Stimulated activated naive B cell treated with anti-CD40 and anti-IgM and Interleukin-4, amounts not matched to agents 10 μg/mL and 1 μg/mL and 100 μg/mL, for 72 hours (primary cell): ENCODE data around the gene KAT8.

Experiments
- ATAC-seq, 2 donors: fragments of 150-1000 bp; cut with Tn5 transposase; replicated peaks; 2 replicates each; pipeline ENCODE4 v1.10.0; 2021; ENCODE audit warnings: moderate library complexity in 1 of 2
- DNase-seq: peaks from one replicate; pipeline ENCODE4 v3.0.0; 2021
- H3K27ac Mint-ChIP-seq: one replicate; pipeline ENCODE4 v1.8.0; 2022; ENCODE audit warnings: mild to moderate bottlenecking, mixed read lengths
- H3K27me3 Mint-ChIP-seq, 2 donors: one replicate each; pipeline ENCODE4 v1.8.0; 2022; ENCODE audit warnings: mixed read lengths in 2 of 2
- H3K36me3 Mint-ChIP-seq, 2 donors: one replicate each; pipeline ENCODE4 v1.8.0; 2022; ENCODE audit warnings: mixed read lengths in 2 of 2, mild to moderate bottlenecking in 1 of 2
- H3K4me1 Mint-ChIP-seq, 2 donors: one replicate each; pipeline ENCODE4 v1.8.0; 2022; ENCODE audit warnings: mixed read lengths in 2 of 2, mild to moderate bottlenecking in 1 of 2
- H3K4me3 Mint-ChIP-seq, 2 donors: one replicate each; pipeline ENCODE4 v1.8.0; 2022; ENCODE audit warnings: mild to moderate bottlenecking in 2 of 2, mixed read lengths in 2 of 2, moderate library complexity in 1 of 2
- H3K9me3 Mint-ChIP-seq, 2 donors: one replicate each; pipeline ENCODE4 v1.8.0; 2022; ENCODE audit warnings: mixed read lengths in 2 of 2, mild to moderate bottlenecking in 1 of 2

Gene KAT8

GRCh38 chr16:31080035-31080629 is 37.3 kb upstream of the KAT8 start:
- Mint-ChIP-seq H3K9me3 (no peaks in the 10 kb centered on the region), H3K27ac (no peak overlapping the region), H3K27me3 (no peaks in the 10 kb centered on the region), H3K36me3 (peaks cover 24 to 49% of the 10 kb centered on the region in 2 donors), H3K4me3 (no peak overlapping the region), H3K4me1 (peaks cover 23 to 37% of the 10 kb centered on the region in 2 donors)
- no peak for ATAC-seq
- no peak for DNase-seq

- Mint-ChIP-seq H3K27me3 (no peaks in the 10 kb centered on the region), H3K9me3 (no peaks in the 10 kb centered on the region), H3K27ac (peak overlapping the region; percentile 75), H3K4me1 (peaks cover 27 to 31% of the 10 kb centered on the region in 2 donors), H3K4me3 (no peak overlapping the region), H3K36me3 (peaks cover 27 to 49% of the 10 kb centered on the region in 2 donors)
- no peak for DNase-seq
- ATAC-seq: no peak
Measured at GRCh38 chr16:31080756-31081419, 36.6 kb upstream of the KAT8 start.

- Mint-ChIP-seq H3K27ac (peak overlapping the region; percentile 75), H3K9me3 (no peaks in the 10 kb centered on the region), H3K4me1 (peaks cover 26% of the 10 kb centered on the region in 2 donors), H3K27me3 (no peaks in the 10 kb centered on the region), H3K36me3 (peaks cover 27 to 49% of the 10 kb centered on the region in 2 donors), H3K4me3 (no peak overlapping the region)
- no peak for DNase-seq
- no peak for ATAC-seq
Measured at GRCh38 chr16:31081428-31082351, 35.8 kb upstream of the KAT8 start.

GRCh38 chr16:31082368-31083045 is 35.0 kb upstream of the KAT8 start:
- Mint-ChIP-seq H3K27ac (peak overlapping the region; percentile 11), H3K36me3 (peaks cover 27 to 44% of the 10 kb centered on the region in 2 donors), H3K27me3 (no peaks in the 10 kb centered on the region), H3K4me1 (peaks cover 26% of the 10 kb centered on the region in 2 donors), H3K9me3 (no peaks in the 10 kb centered on the region), H3K4me3 (no peak overlapping the region)
- DNase-seq (no peak), ATAC-seq (no peak)

- no peaks in the 10 kb centered on the region for H3K9me3 Mint-ChIP-seq
- no peak for ATAC-seq
- H3K27ac Mint-ChIP-seq: no peak overlapping the region
- no peak overlapping the region for H3K4me3 Mint-ChIP-seq
- no peak for DNase-seq
- peaks cover 23 to 39% of the 10 kb centered on the region in 2 donors for H3K36me3 Mint-ChIP-seq
- peaks cover 20 to 26% of the 10 kb centered on the region in 2 donors for H3K4me1 Mint-ChIP-seq
- no peaks in the 10 kb centered on the region for H3K27me3 Mint-ChIP-seq
Measured at GRCh38 chr16:31083081-31083480, 34.4 kb upstream of the KAT8 start.

GRCh38 chr16:31083556-31083955 is 33.9 kb upstream of the KAT8 start:
- H3K27me3 Mint-ChIP-seq: no peaks in the 10 kb centered on the region
- H3K27ac Mint-ChIP-seq: no peak overlapping the region

GRCh38 chr16:31083981-31084380 is 33.5 kb upstream of the KAT8 start:
- no peak for DNase-seq
- Mint-ChIP-seq H3K36me3 (peaks cover 22 to 30% of the 10 kb centered on the region in 2 donors), H3K4me1 (peaks cover 17 to 26% of the 10 kb centered on the region in 2 donors), H3K4me3 (no peak overlapping the region), H3K27me3 (no peaks in the 10 kb centered on the region), H3K9me3 (no peaks in the 10 kb centered on the region), H3K27ac (peak overlapping the region; percentile 80)
- ATAC-seq: no peak

More at GRCh38 chr16:31083556-31083955, 33.9 kb upstream of the KAT8 start:
- peaks cover 20 to 26% of the 10 kb centered on the region in 2 donors for H3K4me1 Mint-ChIP-seq
- H3K4me3 Mint-ChIP-seq: no peak overlapping the region
- H3K36me3 Mint-ChIP-seq: peaks cover 22 to 34% of the 10 kb centered on the region in 2 donors
- ATAC-seq (no peak), DNase-seq (no peak)
- no peaks in the 10 kb centered on the region for H3K9me3 Mint-ChIP-seq

- no peaks in the 10 kb centered on the region for H3K27me3 Mint-ChIP-seq
- peak overlapping the region; percentile 80 for H3K27ac Mint-ChIP-seq
- DNase-seq (no peak), ATAC-seq (peak in 1 of 2 donors; percentile 6)
- no peak overlapping the region for H3K4me3 Mint-ChIP-seq
- H3K4me1 Mint-ChIP-seq: peaks cover 14 to 26% of the 10 kb centered on the region in 2 donors
- H3K9me3 Mint-ChIP-seq: no peaks in the 10 kb centered on the region
- peaks cover 22 to 26% of the 10 kb centered on the region in 2 donors for H3K36me3 Mint-ChIP-seq
Measured at GRCh38 chr16:31084584-31085302, 32.7 kb upstream of the KAT8 start.

- DNase-seq (no peak), ATAC-seq (no peak)
- Mint-ChIP-seq H3K9me3 (no peaks in the 10 kb centered on the region), H3K4me1 (peaks cover 12 to 24% of the 10 kb centered on the region in 2 donors), H3K4me3 (no peak overlapping the region), H3K27me3 (no peaks in the 10 kb centered on the region), H3K36me3 (peaks cover 18 to 23% of the 10 kb centered on the region in 2 donors), H3K27ac (no peak overlapping the region)
Measured at GRCh38 chr16:31085411-31085810, 32.1 kb upstream of the KAT8 start.

GRCh38 chr16:31085873-31086628 is 31.4 kb upstream of the KAT8 start:
- Mint-ChIP-seq H3K27ac (no peak overlapping the region), H3K36me3 (peaks cover 12 to 27% of the 10 kb centered on the region in 2 donors), H3K9me3 (no peaks in the 10 kb centered on the region), H3K27me3 (no peaks in the 10 kb centered on the region), H3K4me3 (no peak overlapping the region), H3K4me1 (peaks cover 11 to 24% of the 10 kb centered on the region in 2 donors)
- DNase-seq (no peak), ATAC-seq (no peak)

- Mint-ChIP-seq H3K27ac (no peak overlapping the region), H3K36me3 (peaks cover 10 to 27% of the 10 kb centered on the region in 2 donors), H3K4me1 (peaks cover 11 to 18% of the 10 kb centered on the region in 2 donors), H3K9me3 (no peaks in the 10 kb centered on the region), H3K4me3 (no peak overlapping the region), H3K27me3 (no peaks in the 10 kb centered on the region)
- DNase-seq (no peak), ATAC-seq (no peak)
Measured at GRCh38 chr16:31086629-31086906, 30.9 kb upstream of the KAT8 start.

GRCh38 chr16:31087481-31087880 is 30.0 kb upstream of the KAT8 start:
- Mint-ChIP-seq H3K4me3 (no peak overlapping the region), H3K27ac (no peak overlapping the region)

GRCh38 chr16:31087971-31088370 is 29.5 kb upstream of the KAT8 start:
- H3K4me3 Mint-ChIP-seq: no peak overlapping the region
- no peaks in the 10 kb centered on the region for H3K9me3 Mint-ChIP-seq
- DNase-seq (no peak), ATAC-seq (no peak)
- no peak overlapping the region for H3K27ac Mint-ChIP-seq
- H3K27me3 Mint-ChIP-seq: no peaks in the 10 kb centered on the region
- peaks cover 5 to 9% of the 10 kb centered on the region in 2 donors for H3K4me1 Mint-ChIP-seq
- H3K36me3 Mint-ChIP-seq: peaks cover 6 to 20% of the 10 kb centered on the region in 2 donors

More at GRCh38 chr16:31087481-31087880, 30.0 kb upstream of the KAT8 start:
- Mint-ChIP-seq H3K4me1 (peaks cover 9% of the 10 kb centered on the region in 2 donors), H3K9me3 (no peaks in the 10 kb centered on the region), H3K36me3 (peaks cover 6 to 22% of the 10 kb centered on the region in 2 donors), H3K27me3 (no peaks in the 10 kb centered on the region)
- ATAC-seq (no peak), DNase-seq (no peak)
